H1 (cell line): ENCODE results near the gene C12orf43.

Source experiments
- CBX5 ChIP-seq: fragments of 300-800, 300-1000 bp; sonication (generic); IDR thresholded peaks from 2 replicates; pipeline ENCODE4 v1.7.1; 2016; ENCODE audit warnings: antibody characterized with exemption, low read length, low read depth
- CTCF ChIP-seq, 3 experiments: IDR thresholded peaks; 1 replicate in 2 of 3; 2 replicates in 1 of 3; pipeline versions ENCODE4 v1.5.1 to v1.6.1; 2011; ENCODE audit warnings: low read length in 3 of 3, mild to moderate bottlenecking in 3 of 3, inconsistent platforms in 2 of 3, low read depth in 1 of 3, moderate library complexity in 1 of 3; ENCODE audit not compliant: insufficient read depth in 1 of 3; ENCODE audit errors: control extremely low read depth in 1 of 3
- EP300 ChIP-seq, 2 experiments: IDR thresholded peaks; 1 replicate in 1 of 2; 2 replicates in 1 of 2; pipeline ENCODE4 v1.6.1; 2011 to 2012; ENCODE audit warnings: low read depth in 2 of 2, low read length in 2 of 2, mild to moderate bottlenecking in 2 of 2, borderline replicate concordance in 1 of 2, inconsistent platforms in 1 of 2, moderate library complexity in 1 of 2
- GABPA ChIP-seq: IDR thresholded peaks from 2 replicates; pipeline ENCODE4 v1.6.1; 2011; ENCODE audit warnings: mild to moderate bottlenecking, low read length, moderate library complexity, borderline replicate concordance; ENCODE audit not compliant: insufficient read depth
- HDAC2 ChIP-seq, 2 experiments: fragments of 300-600 bp in 1 of 2; sonication (generic) in 1 of 2; IDR thresholded peaks; 2 replicates each; pipeline ENCODE4 v1.6.1; 2011 to 2012; ENCODE audit warnings: low read depth in 2 of 2, low read length in 2 of 2, mild to moderate bottlenecking in 2 of 2, moderate library complexity in 2 of 2, borderline replicate concordance in 1 of 2, inconsistent platforms in 1 of 2
- HDAC6 ChIP-seq: IDR thresholded peaks from one replicate; pipeline ENCODE4 v1.7.1; 2012; ENCODE audit warnings: low read depth, mild to moderate bottlenecking, inconsistent platforms, low read length, moderate library complexity
- JUN ChIP-seq: IDR thresholded peaks from 2 replicates; pipeline ENCODE4 v1.6.1; 2011; ENCODE audit warnings: low read depth, mild to moderate bottlenecking, improper control_type of control experiment, low read length
- KDM1A ChIP-seq: fragments of 200-600, 300-600 bp; sonication (generic); IDR thresholded peaks from 2 replicates; pipeline ENCODE4 v1.7.1; 2016; ENCODE audit warnings: mild to moderate bottlenecking, low read length, borderline replicate concordance
- MAX ChIP-seq: IDR thresholded peaks from 2 replicates; pipeline ENCODE4 v1.6.1; 2012; ENCODE audit warnings: inconsistent platforms
- NRF1 ChIP-seq: IDR thresholded peaks from 2 replicates; pipeline ENCODE4 v1.6.1; 2011; ENCODE audit warnings: mild to moderate bottlenecking, low read depth, low read length, improper control_type of control experiment
- POLR2A ChIP-seq, 2 experiments: IDR thresholded peaks; 1 replicate in 1 of 2; 2 replicates in 1 of 2; pipeline ENCODE4 v1.6.1; 2011; ENCODE audit warnings: low read depth in 2 of 2, low read length in 2 of 2, mild to moderate bottlenecking in 2 of 2; ENCODE audit errors: control extremely low read depth in 1 of 2
- SAP30 ChIP-seq: fragments of 300-600 bp; sonication (generic); IDR thresholded peaks from 2 replicates; pipeline ENCODE4 v1.7.1; 2012; ENCODE audit warnings: low read length, moderate library complexity, mild to moderate bottlenecking, inconsistent platforms; ENCODE audit not compliant: insufficient read depth, insufficient replicate concordance
- SP1 ChIP-seq: IDR thresholded peaks from 2 replicates; pipeline ENCODE4 v1.6.1; 2011; ENCODE audit warnings: low read depth, low read length

GRCh38 chr12:120964298-120964697, 52.0 kb downstream of the C12orf43 start:
- TF ChIP-seq POLR2A (IDR thresholded peaks at IDR 0.05; ENCODE audit: control extremely low read depth in 1 of 2, low read depth in 2 of 2, low read length in 2 of 2) (no peak), CTCF (IDR thresholded peaks at IDR 0.05; ENCODE audit: control extremely low read depth in 1 of 3, insufficient read depth in 1 of 3, low read depth in 1 of 3, low read length in 3 of 3) (no peak), MAX (no peak), HDAC6 (no peak), HDAC2 (IDR thresholded peaks at IDR 0.05; ENCODE audit: borderline replicate concordance in 1 of 2, low read depth in 2 of 2, low read length in 2 of 2) (no peak), CBX5 (no peak), JUN (no peak), EP300 (IDR thresholded peaks at IDR 0.05; ENCODE audit: borderline replicate concordance in 1 of 2, low read depth in 2 of 2, low read length in 2 of 2) (no peak), NRF1 (no peak), GABPA (no peak), KDM1A (no peak), SAP30 (no peak), SP1 (no peak)
